Subcutaneous adipose tissue (tissue), 4 donors: ENCODE results near the gene DDX46. TPM values are rescaled to one million over a fixed set of nuclear protein-coding genes. Genes with fewer than 3 reads are reported as not detected.

Experiments
- total RNA-seq, 4 donors: library from RNA; depleted of rRNA; stranded (reverse); fragments of >200 nt; gene quantifications; one replicate each; pipeline ENCODE4 v1.1.0, GENCODE V29; 2016
- TF ChIP-seq, protein P1 (sequence below): fragments of 450-650 bp; IDR thresholded peaks from one replicate; pipeline ENCODE4 v1.5.1; 2016; ENCODE audit warnings: low read depth, mild to moderate bottlenecking, control low read depth, antibody characterized with exemption, moderate library complexity

The DDX46 gene
- total RNA-seq, 4 donors from 2014 or later: 42.2 to 62.5 (median 49.2) TPM

GRCh38 chr5:134851307-134851923 is 92.8 kb downstream of the DDX46 start:
- TF ChIP-seq, protein P1, sequence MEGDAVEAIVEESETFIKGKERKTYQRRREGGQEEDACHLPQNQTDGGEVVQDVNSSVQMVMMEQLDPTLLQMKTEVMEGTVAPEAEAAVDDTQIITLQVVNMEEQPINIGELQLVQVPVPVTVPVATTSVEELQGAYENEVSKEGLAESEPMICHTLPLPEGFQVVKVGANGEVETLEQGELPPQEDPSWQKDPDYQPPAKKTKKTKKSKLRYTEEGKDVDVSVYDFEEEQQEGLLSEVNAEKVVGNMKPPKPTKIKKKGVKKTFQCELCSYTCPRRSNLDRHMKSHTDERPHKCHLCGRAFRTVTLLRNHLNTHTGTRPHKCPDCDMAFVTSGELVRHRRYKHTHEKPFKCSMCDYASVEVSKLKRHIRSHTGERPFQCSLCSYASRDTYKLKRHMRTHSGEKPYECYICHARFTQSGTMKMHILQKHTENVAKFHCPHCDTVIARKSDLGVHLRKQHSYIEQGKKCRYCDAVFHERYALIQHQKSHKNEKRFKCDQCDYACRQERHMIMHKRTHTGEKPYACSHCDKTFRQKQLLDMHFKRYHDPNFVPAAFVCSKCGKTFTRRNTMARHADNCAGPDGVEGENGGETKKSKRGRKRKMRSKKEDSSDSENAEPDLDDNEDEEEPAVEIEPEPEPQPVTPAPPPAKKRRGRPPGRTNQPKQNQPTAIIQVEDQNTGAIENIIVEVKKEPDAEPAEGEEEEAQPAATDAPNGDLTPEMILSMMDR: no peak

DNA sequence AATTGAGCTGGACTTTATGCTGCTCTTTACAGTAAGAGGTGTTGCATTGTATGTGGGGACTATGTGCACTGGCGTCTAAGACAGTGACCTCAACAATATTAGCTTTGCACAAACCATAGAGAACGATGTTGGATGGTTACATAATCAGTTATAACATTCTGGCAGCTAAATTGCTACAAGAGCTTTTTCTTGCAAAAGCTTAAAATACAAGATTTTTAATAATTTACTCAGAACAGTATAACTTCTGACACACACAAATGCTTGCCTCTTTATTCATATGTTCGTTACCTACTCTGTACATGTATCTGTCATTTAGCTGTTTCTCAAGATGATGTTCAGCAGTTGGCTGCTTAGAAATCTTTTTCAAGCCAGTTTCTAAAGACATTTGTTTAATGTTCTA is 98.8 kb downstream of the DDX46 start:
- TF ChIP-seq, protein P1: no peak

GRCh38 chr5:134864707-134865106 is 106.1 kb downstream of the DDX46 start:
- TF ChIP-seq, protein P1: no peak

DNA sequence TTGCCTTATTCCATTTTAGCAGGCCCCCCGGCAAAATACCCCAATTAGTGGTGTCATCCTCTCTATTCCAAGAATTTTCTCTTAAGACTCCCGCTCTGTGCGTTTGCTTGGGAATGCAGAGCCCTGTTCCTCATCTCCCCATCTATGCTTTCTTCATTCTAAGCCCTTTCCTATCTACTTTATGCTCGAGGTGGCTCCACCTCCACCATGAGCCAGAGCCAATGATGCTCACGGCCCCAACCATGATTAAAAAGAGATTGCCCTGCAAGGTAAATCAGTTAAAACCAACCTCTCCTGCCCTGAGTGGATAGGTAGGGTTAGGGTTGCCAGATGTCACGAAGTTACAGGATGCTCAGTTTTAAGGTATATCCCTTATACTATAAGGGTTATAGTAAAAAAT is 114.9 kb downstream of the DDX46 start:
- TF ChIP-seq, protein P1: no peak

DNA sequence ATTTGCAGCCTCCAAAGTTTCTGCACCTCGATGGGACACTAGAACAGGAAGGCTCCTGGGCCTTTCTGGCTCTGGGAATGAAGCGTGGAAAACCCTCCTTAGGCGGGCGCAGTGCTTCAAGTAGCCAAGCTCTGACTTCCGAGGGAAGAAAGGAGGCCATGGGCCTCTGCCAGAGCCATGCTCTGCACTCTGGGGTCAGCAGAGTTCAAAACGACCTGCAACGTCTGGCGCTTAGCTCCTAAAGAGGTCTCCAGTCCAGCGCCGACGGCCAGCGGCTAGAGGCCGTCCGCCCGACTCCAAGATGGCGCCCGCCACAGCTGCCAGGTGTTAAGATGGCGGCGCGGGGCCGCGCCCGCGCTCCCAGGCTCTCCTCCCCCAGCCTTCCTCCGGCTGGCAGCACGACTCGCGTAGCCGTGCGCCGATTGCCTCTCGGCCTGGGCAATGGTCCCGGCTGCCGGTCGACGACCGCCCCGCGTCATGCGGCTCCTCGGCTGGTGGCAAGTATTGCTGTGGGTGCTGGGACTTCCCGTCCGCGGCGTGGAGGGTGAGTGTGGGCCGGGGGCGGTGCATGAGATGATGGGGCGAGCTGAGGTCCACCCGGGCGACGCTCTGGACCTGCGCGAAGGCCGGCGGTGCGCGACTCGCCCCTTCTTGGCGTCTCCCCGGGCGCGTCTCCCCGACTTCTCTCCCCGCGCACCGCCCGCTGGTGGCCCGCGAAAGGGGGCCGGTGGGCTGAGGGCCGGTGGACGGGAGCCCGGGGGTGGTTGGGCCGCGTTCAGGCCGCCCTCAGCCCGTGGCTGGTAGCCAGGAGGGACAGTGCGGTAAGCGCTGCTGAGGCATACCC is 115.6 kb downstream of the DDX46 start, which contains the start of gene TXNDC15:
TSS of gene TXNDC15 (plus strand) at position 385 of the 844 bp plus-strand sequence. CDS start at position 442, 57 bp downstream.
- TF ChIP-seq, protein P1: no peak

DNA sequence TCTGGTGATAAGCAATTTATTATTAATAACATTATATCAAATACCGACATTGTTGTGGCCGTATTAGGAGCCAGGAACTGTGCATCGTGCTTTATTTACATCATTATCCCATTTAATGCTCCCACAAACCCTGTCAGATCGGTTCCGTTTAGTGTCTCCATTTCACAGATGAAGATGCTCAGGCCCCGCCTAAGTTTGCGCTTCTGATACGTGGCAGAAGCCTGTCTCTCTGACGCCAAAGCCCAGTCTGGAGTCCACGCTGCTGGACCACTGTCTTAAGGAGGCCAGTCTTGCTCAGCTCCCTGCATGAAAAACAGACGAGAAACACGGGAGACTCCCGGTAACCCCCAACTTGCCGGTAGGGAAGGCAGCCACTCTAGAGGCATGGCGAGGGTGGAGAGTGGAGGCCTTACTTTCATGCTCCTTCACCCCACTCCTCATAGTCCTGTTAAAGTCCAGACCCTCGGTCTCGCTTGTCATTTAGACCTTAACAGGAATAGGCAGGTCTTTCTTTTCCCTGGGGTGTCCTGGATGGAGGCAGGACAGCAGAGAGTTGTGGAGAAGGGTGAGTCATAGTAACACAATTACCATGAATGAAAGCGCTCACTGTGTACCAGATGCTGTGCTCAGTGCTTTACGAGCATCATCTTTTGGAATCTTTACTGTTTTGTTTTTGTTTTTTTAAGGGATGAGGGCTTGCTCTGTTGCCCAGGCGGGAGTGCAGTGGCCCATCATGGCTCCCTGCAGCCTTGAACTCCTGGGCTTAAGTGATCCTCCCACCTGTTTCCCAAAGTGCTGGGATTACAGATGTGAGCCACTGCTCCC is 116.5 kb downstream of the DDX46 start:
- TF ChIP-seq, protein P1: no peak
